K562 (cell line): ENCODE data around the gene NRP2. TPM values are rescaled to one million over a fixed set of nuclear protein-coding genes. Genes with fewer than 3 reads are reported as not detected.

Experiments used
- ATAC-seq: fragments of 200-7000 bp; cut with Tn5 transposase; 3 replicates; pipeline ENCODE4 v1.9.1; 2020; ENCODE audit warnings: moderate library complexity
- BruUV-seq: library from RNA; stranded (reverse); fragments of 400-500 nt; replicated peaks from 2 replicates; lab custom pipeline; 2021; lab: Mats Ljungman, UMichigan
- CTCF ChIA-PET: fragments of 300-600 bp; formaldehyde crosslinking; extraction: SDS; loops from one replicate; lab custom pipeline; 2021; ENCODE audit warnings: low intra/inter-chr PET ratio; lab: Yijun Ruan, JAX
- POLR2A ChIA-PET: fragments of 300-600, 350-650 bp; sonication (Branson Sonifier 250); formaldehyde crosslinking; extraction: SDS; loops from one replicate; lab custom pipeline; 2021; ENCODE audit warnings: antibody characterized with exemption, inconsistent platforms; lab: Yijun Ruan, JAX
- DNase-seq, 4 experiments: peaks; one replicate each; pipeline versions ENCODE4 v3.0.0 to v3.0.0-alpha.2; 2011 to 2018; ENCODE audit warnings: low spot score in 3 of 4, mixed read lengths in 3 of 4; ENCODE audit errors: extremely low read depth in 1 of 4
- FAIRE-seq: peaks from 2 replicates; lab custom pipeline; 2011; peaks lifted over from hg19 to GRCh38; lab: Jason Lieb, UNC
- H2AFZ ChIP-seq: 2 replicates; pipeline ENCODE4 v1.6.0; 2011; ENCODE audit warnings: low read depth, low read length, control low read depth, inconsistent platforms
- H3K27ac ChIP-seq: fragments of 200-600 bp; 3 replicates; pipeline ENCODE4 v1.8.0; 2011; ENCODE audit warnings: low read depth, mild to moderate bottlenecking, control low read depth, inconsistent platforms, low read length, moderate library complexity, mixed read lengths; ENCODE audit errors: extremely low read depth
- H3K27me3 ChIP-seq, 2 experiments: fragments of 300-600 bp in 1 of 2; 2 replicates in 1 of 2; 3 replicates in 1 of 2; pipeline versions ENCODE4 v1.6.0 to v1.8.0; 2011; ENCODE audit warnings: inconsistent platforms in 2 of 2, low read length in 2 of 2, mild to moderate bottlenecking in 1 of 2, mixed read lengths in 1 of 2, moderate library complexity in 1 of 2; ENCODE audit not compliant: control insufficient read depth in 2 of 2, insufficient read depth in 2 of 2
- H3K36me3 ChIP-seq: fragments of 300-600 bp; 3 replicates; pipeline ENCODE4 v1.8.0; 2011; ENCODE audit warnings: mild to moderate bottlenecking, low read length, inconsistent platforms; ENCODE audit not compliant: control insufficient read depth, insufficient read depth
- H3K4me1 ChIP-seq, 2 experiments: fragments of 200-600 bp in 1 of 2; replicated peaks in 1 of 2; 2 replicates in 1 of 2; 3 replicates in 1 of 2; pipeline versions ENCODE4 v1.5.1 to v1.8.0; 2011; ENCODE audit warnings: inconsistent platforms in 2 of 2, low read length in 2 of 2, mild to moderate bottlenecking in 1 of 2, mixed read lengths in 1 of 2, moderate library complexity in 1 of 2; ENCODE audit not compliant: control insufficient read depth in 2 of 2, insufficient read depth in 2 of 2
- H3K4me2 ChIP-seq: 2 replicates; pipeline ENCODE4 v1.6.1; 2011; ENCODE audit warnings: low read length, control low read depth, inconsistent platforms, mixed read lengths; ENCODE audit not compliant: insufficient read depth
- H3K4me3 ChIP-seq: fragments of 200-600 bp; sonication (generic), shearing (Covaris generic); 2 replicates; pipeline ENCODE4 v1.5.1; 2016; ENCODE audit warnings: control low read depth, inconsistent platforms
- H3K79me2 ChIP-seq: fragments of 200-600 bp; 3 replicates; pipeline ENCODE4 v1.8.0; 2011; ENCODE audit warnings: low read length, inconsistent platforms; ENCODE audit not compliant: control insufficient read depth, insufficient read depth
- H3K9ac ChIP-seq, 2 experiments: 2 replicates each; pipeline versions ENCODE4 v1.6.0 to v1.6.1; 2011; ENCODE audit warnings: low read depth in 2 of 2, low read length in 2 of 2, control low read depth in 1 of 2, inconsistent platforms in 1 of 2, mild to moderate bottlenecking in 1 of 2, mixed read lengths in 1 of 2; ENCODE audit not compliant: insufficient read depth in 1 of 2
- H3K9me1 ChIP-seq: one replicate; pipeline ENCODE4 v1.6.0; 2011; ENCODE audit warnings: inconsistent platforms, mild to moderate bottlenecking, low read length, moderate library complexity; ENCODE audit not compliant: control insufficient read depth, insufficient read depth
- H3K9me3 ChIP-seq: replicated peaks from 2 replicates; pipeline ENCODE4 v1.5.1; 2011; ENCODE audit warnings: low read depth, low read length, inconsistent platforms; ENCODE audit not compliant: control insufficient read depth, insufficient read depth
- H4K20me1 ChIP-seq: replicated peaks from 2 replicates; pipeline ENCODE4 v1.6.1; 2011; ENCODE audit warnings: low read length, inconsistent platforms, mixed read lengths; ENCODE audit not compliant: control insufficient read depth, insufficient read depth
- ATF7 ChIP-seq: fragments of 450-650 bp; IDR thresholded peaks from 2 replicates; pipeline ENCODE4 v1.7.1; 2014; ENCODE audit warnings: mild to moderate bottlenecking, moderate library complexity
- BCL6 ChIP-seq: fragments of 250-450 bp; sonication (Bioruptor Pico); IDR thresholded peaks from 2 replicates; pipeline ENCODE4 v1.4.0; 2020
- BRCA1 ChIP-seq, 2 experiments: fragments of 450-650 bp in 1 of 2; sonication (generic) in 1 of 2; formaldehyde crosslinking in 1 of 2; IDR thresholded peaks; 2 replicates each; pipeline versions ENCODE4 v1.5.0 to v1.6.1; 2017 to 2020; ENCODE audit warnings: mild to moderate bottlenecking in 1 of 2, missing genetic modification reagents in 1 of 2
- CHD4 ChIP-seq: fragments of 200-600 bp; sonication (generic); IDR thresholded peaks from 3 replicates; pipeline ENCODE4 v1.6.1; 2012; ENCODE audit warnings: low read depth, mild to moderate bottlenecking, mixed read lengths, low read length, inconsistent platforms; ENCODE audit not compliant: insufficient read depth, insufficient replicate concordance, poor library complexity, severe bottlenecking
- EGR1 ChIP-seq: fragments of 450-650 bp; conservative IDR thresholded peaks from 2 replicates; pipeline ENCODE4 v1.6.1; 2017; ENCODE audit warnings: mild to moderate bottlenecking
- HDAC8 ChIP-seq: fragments of 450-650 bp; IDR thresholded peaks from 2 replicates; pipeline ENCODE4 v1.6.1; 2016; ENCODE audit warnings: mild to moderate bottlenecking, missing genetic modification characterization, moderate library complexity, missing compliant biosample characterization
- HNRNPUL1 ChIP-seq: fragments of 200-400 bp; formaldehyde crosslinking; IDR thresholded peaks from 2 replicates; pipeline ENCODE4 v1.6.1; 2017; ENCODE audit warnings: low read length
- MIER1 ChIP-seq: fragments of 450-650 bp; IDR thresholded peaks from 2 replicates; pipeline ENCODE4 v1.6.1; 2016; ENCODE audit warnings: antibody characterized with exemption, mild to moderate bottlenecking, low read depth
- NFIC ChIP-seq: fragments of 450-650 bp; IDR thresholded peaks from 2 replicates; pipeline ENCODE4 v1.6.1; 2017; ENCODE audit warnings: mild to moderate bottlenecking, inconsistent platforms
- TAL1 ChIP-seq: fragments of 450-650 bp; IDR thresholded peaks from 2 replicates; pipeline ENCODE4 v1.6.1; 2016; ENCODE audit warnings: mild to moderate bottlenecking
- ZNF277 ChIP-seq: fragments of 250-450 bp; sonication (Bioruptor Pico); IDR thresholded peaks from 2 replicates; pipeline ENCODE4 v1.8.0; 2022; ENCODE audit warnings: inconsistent platforms, mild to moderate bottlenecking, moderate library complexity, borderline replicate concordance
- WGBS: fragments of 100-300 bp; shearing (Covaris generic); methylation state at CpG from one replicate; pipeline ENCODE4 v1.1.6; 2016; ENCODE audit warnings: low coverage, mixed read lengths; ENCODE audit not compliant: insufficient coverage; ENCODE audit errors: missing lambda C conversion rate; 5-methylcytosine and 5-hydroxymethylcytosine counted together
- in situ Hi-C: fragments of 300-500 bp; cut with MboI; formaldehyde crosslinking; loops from 4 replicates; pipeline ENCODE4 v1.15.0; 2018; ENCODE audit warnings: inconsistent platforms, mixed read lengths
- intact Hi-C: fragments of 100-400 bp; cut with micrococcal nuclease; formaldehyde crosslinking; loops from 2 replicates; pipeline ENCODE4 v1.14.2; 2022
- polyA plus RNA-seq, 8 experiments: library from polyadenylated mRNA; depleted of rRNA in 4 of 8; stranded (reverse) in 5 of 8; unstranded in 3 of 8; fragments of >200 nt; fragmentation: Nextera tagmentation in 2 of 8; fragmentation: Illumina TruSeq in 1 of 8; extraction: Ambion mirVana in 2 of 8; extraction: Trizol in 1 of 8; gene quantifications; 2 replicates each; pipeline versions ENCODE4 v1.2.1 to v1.2.3, GENCODE V29; 2011 to 2014; ENCODE audit warnings: inconsistent platforms in 1 of 8, missing spikeins in 1 of 8
- total RNA-seq, 7 experiments: library from RNA; depleted of rRNA in 6 of 7; stranded (reverse); fragments of >200 nt in 6 of 7; fragmentation: Illumina TruSeq in 2 of 7; extraction: Trizol in 2 of 7; gene quantifications; 2 replicates each; pipeline versions ENCODE4 v1.2.1 to v1.2.3, GENCODE V29; 2011 to 2021; ENCODE audit warnings: low replicate concordance in 1 of 7
- TF ChIP-seq, protein P1 (sequence below): fragments of 250-450 bp; sonication (Bioruptor Pico); IDR thresholded peaks from 2 replicates; pipeline ENCODE4 v1.5.0; 2021; ENCODE audit warnings: mild to moderate bottlenecking, moderate library complexity

Gene NRP2
- total and polyA plus RNA-seq, 9 of the 15 experiments (the other 6 are each of a cell fraction or from before 2014, with no cell fraction given) = 0.05 to 0.31 (median 0.15) TPM; not detected in 5

- Histone ChIP-seq H2AFZ (no peak overlapping the region), H3K9me1 (no peaks in the 10 kb centered on the region), H3K9me3 (no peaks in the 10 kb centered on the region), H3K4me1 (no peaks in the 10 kb centered on the region), H3K27ac (no peak overlapping the region), H3K4me2 (no peak overlapping the region), H4K20me1 (no peaks in the 10 kb centered on the region), H3K36me3 (no peaks in the 10 kb centered on the region), H3K9ac (no peak overlapping the region), H3K79me2 (no peaks in the 10 kb centered on the region), H3K4me3 (no peak overlapping the region)
- DNase-seq (no peak), ATAC-seq (no peak), FAIRE-seq (no peak)
- WGBS = 3% methylated on average over 8 of the region's 10 CpGs
- in situ Hi-C loops = no loop called here
- ChIA-PET POLR2A (interaction anchor here (0.6 to 0.8 kb wide), 2 partner anchors 8 to 11 kb away, joined by 3 to 5 read pairs; no protein-coding TSS in a partner anchor), CTCF (no interaction called here)
- BruUV-seq = no TSS peak
- TF ChIP-seq EGR1 (no peak), BRCA1 (IDR thresholded peaks at IDR 0.05) (no peak), BRCA1 (CRISPR knock-in tag; IDR thresholded peaks at IDR 0.05) (no peak), BCL6 (no peak), ZNF277 (no peak), HDAC8 (tag) (no peak), TAL1 (no peak), MIER1 (no peak), ATF7 (no peak), HNRNPUL1 (no peak), CHD4 (no peak), NFIC (no peak)
- TF ChIP-seq, protein P1, sequence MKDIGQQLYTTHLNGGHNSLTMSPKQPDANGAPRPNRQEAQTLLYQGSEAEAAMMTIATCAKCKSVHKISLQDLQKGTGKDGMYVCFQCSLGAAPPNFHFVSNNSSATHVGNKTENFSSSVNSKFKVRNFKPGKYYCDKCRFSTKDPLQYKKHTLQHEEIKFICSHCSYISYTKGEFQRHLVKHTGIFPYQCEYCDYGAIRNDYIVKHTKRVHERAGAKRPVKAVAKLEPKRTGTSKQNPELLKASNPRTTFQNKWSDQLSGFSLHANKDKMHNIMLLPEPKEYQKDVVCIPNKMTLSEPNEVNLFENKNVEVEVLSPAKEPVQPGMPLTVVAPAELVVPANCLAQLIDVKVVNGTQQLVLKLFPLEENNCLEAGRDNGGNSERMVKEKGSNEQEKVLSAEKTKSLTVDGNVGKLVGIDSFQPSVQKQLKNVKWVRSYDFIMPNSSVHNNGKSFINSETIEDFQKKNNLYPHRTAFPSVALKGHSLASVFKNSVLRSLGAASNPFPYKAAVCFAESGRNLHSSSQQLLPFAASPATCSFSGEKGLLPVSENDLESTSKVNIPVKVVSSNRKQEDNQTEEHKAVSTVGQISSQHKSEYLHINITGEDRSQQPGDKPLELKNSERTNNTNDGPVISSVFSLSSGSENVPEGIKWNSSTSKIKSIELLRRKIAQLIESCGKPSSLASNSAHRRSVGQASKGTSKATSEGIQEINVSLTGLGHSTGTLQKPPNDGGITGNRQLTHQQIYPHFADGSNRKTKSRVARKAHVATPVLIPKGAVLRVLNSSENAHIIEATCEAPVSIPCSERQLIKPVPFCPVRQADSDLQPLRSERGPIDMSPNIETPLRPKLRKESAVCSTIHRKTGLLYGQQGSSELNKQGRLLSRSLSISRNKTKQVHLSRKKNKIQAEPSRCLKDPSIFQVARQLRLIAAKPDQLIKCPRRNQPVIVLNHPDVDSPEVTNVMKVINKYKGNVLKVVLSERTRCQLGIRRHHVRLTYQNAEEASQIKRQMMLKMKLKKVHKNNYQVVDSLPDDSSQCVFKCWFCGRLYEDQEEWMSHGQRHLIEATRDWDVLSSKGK (CRISPR knock-in tag) = no peak
- TF ChIP-seq, all 486 proteins: peak for 0
- intact Hi-C loops = no loop called here
- H3K27me3 ChIP-seq = peaks cover 0 to 13% of the 10 kb centered on the region in 2 experiments; a peak in 2 of 5 replicates
Observed at GRCh38 chr2:205706769-205707381, 24.6 kb downstream of the NRP2 start.
